HG03159 (cell line): Measurements from ENCODE around the gene PDK3.

Experiments used
- ATAC-seq: cut with Tn5 transposase; IDR thresholded peaks from one replicate; pipeline ENCODE4 v1.9.1; 2021; ENCODE audit warnings: mild to moderate bottlenecking, moderate library complexity; ENCODE audit not compliant: unreplicated experiment

The PDK3 gene

GRCh38 chrX:24547961-24548360 is 82.9 kb downstream of the PDK3 start:
- ATAC-seq = no peak

GRCh38 chrX:24550166-24550565 is 85.1 kb downstream of the PDK3 start:
- no peak for ATAC-seq

- no peak for ATAC-seq
Measured at GRCh38 chrX:24553011-24553410, 87.9 kb downstream of the PDK3 start.

GRCh38 chrX:24561121-24561520 is 96.0 kb downstream of the PDK3 start:
- ATAC-seq = no peak

- no peak for ATAC-seq
Measured at GRCh38 chrX:24563291-24564010, 98.4 kb downstream of the PDK3 start.

GRCh38 chrX:24566240-24566639 is 101.2 kb downstream of the PDK3 start:
- ATAC-seq = no peak

GRCh38 chrX:24567169-24567568 is 102.1 kb downstream of the PDK3 start:
- no peak for ATAC-seq

GRCh38 chrX:24574743-24575142 is 109.7 kb downstream of the PDK3 start:
- ATAC-seq = no peak

GRCh38 chrX:24575496-24575895 is 110.4 kb downstream of the PDK3 start:
- ATAC-seq = no peak

- no peak for ATAC-seq
Measured at GRCh38 chrX:24577091-24577490, 112.0 kb downstream of the PDK3 start.
